Smooth muscle cell (in vitro differentiated cells): ENCODE data around the gene VIM. TPM values are rescaled to one million over a fixed set of nuclear protein-coding genes. Genes with fewer than 3 reads are reported as not detected.
A peak's percentile ranks its signal among the peaks of the same experiment; 100 is the strongest.

ENCODE experiments used
- DNase-seq: peaks from one replicate; lab custom pipeline; 2025; ENCODE audit not compliant: unreplicated experiment; lab: John Stamatoyannopoulos, UW
- H2AFZ ChIP-seq: fragments of 200-600 bp; sonication (generic); 2 replicates; pipeline ENCODE4 v1.6.0; 2016; ENCODE audit warnings: antibody characterized with exemption, low read depth, mild to moderate bottlenecking
- H3F3A ChIP-seq: fragments of 200-600 bp; sonication (generic); 2 replicates; pipeline ENCODE4 v1.6.0; 2017; ENCODE audit warnings: antibody characterized with exemption, low read depth
- H3K27ac ChIP-seq: fragments of 200-600 bp; sonication (generic); 2 replicates; pipeline ENCODE4 v1.5.1; 2016; ENCODE audit warnings: low read depth, mild to moderate bottlenecking
- H3K27me3 ChIP-seq: fragments of 200-600 bp; sonication (generic); 2 replicates; pipeline ENCODE4 v1.6.1; 2016; ENCODE audit warnings: low read depth, mild to moderate bottlenecking
- H3K36me3 ChIP-seq: fragments of 200-600 bp; sonication (generic); 2 replicates; pipeline ENCODE4 v1.5.1; 2016; ENCODE audit warnings: low read depth
- H3K4me1 ChIP-seq: fragments of 200-600 bp; sonication (generic); 2 replicates; pipeline ENCODE4 v1.5.1; 2016; ENCODE audit warnings: low read depth
- H3K4me2 ChIP-seq: fragments of 200-600 bp; sonication (generic); 2 replicates; pipeline ENCODE4 v1.6.0; 2016; ENCODE audit warnings: mild to moderate bottlenecking
- H3K4me3 ChIP-seq: fragments of 200-600 bp; sonication (generic); 2 replicates; pipeline ENCODE4 v1.5.1; 2016; ENCODE audit warnings: mild to moderate bottlenecking
- H3K79me2 ChIP-seq: fragments of 200-600 bp; sonication (generic); 2 replicates; pipeline ENCODE4 v1.6.0; 2016; ENCODE audit warnings: low read depth, mild to moderate bottlenecking
- H3K9ac ChIP-seq: fragments of 200-600 bp; sonication (generic); 2 replicates; pipeline ENCODE4 v1.6.0; 2016; ENCODE audit warnings: low read depth
- H3K9me3 ChIP-seq: fragments of 200-600 bp; sonication (generic); replicated peaks from 2 replicates; pipeline ENCODE4 v1.5.1; 2016; ENCODE audit warnings: low read depth
- H4K20me1 ChIP-seq: fragments of 200-600 bp; sonication (generic); 2 replicates; pipeline ENCODE4 v1.6.0; 2016; ENCODE audit warnings: low read depth
- WGBS: methylation state at CpG from one replicate; pipeline ENCODE4 v1.1.7; 2016; ENCODE audit warnings: low lambda C conversion rate; 5-methylcytosine and 5-hydroxymethylcytosine counted together
- polyA plus RNA-seq: library from polyadenylated mRNA; unstranded; fragments of >200 nt; fragmentation: Nextera tagmentation; extraction: Ambion mirVana; gene quantifications from 2 replicates; pipeline ENCODE4 v1.2.1, GENCODE V29; 2016
- total RNA-seq: library from RNA; depleted of rRNA; stranded (reverse); fragments of >200 nt; gene quantifications from 2 replicates; pipeline ENCODE4 v1.2.3, GENCODE V29; 2014
- TF ChIP-seq, protein P1 (sequence below): fragments of 200-600 bp; sonication (generic); IDR thresholded peaks from 2 replicates; pipeline ENCODE4 v1.5.1; 2017; ENCODE audit warnings: borderline replicate concordance, mild to moderate bottlenecking, antibody characterized with exemption; ENCODE audit not compliant: insufficient read depth, poor library complexity, severe bottlenecking

VIM gene
- total and polyA plus RNA-seq, 2 experiments from 2014 or later = 3,198 to 6,093 TPM

DNA sequence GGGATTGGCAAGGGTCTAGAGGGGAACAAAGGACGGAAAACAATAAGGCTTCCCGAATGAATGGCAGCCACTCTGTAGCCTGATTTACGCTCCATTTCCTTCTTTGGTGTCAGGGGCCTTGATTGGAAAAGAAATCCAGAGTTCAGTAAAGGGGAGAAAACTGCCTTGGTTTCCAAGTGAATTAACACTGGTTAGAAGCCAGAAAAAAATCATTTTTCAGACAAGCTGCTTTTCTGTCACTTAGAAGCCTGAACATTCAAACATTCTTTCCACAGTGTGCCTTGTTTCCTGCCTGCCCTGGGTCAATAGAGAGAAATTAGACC, 26.3 kb upstream of the VIM start:
- DNase-seq = no peak
- H3K4me2 ChIP-seq = peak overlapping the region; percentile 87

DNA sequence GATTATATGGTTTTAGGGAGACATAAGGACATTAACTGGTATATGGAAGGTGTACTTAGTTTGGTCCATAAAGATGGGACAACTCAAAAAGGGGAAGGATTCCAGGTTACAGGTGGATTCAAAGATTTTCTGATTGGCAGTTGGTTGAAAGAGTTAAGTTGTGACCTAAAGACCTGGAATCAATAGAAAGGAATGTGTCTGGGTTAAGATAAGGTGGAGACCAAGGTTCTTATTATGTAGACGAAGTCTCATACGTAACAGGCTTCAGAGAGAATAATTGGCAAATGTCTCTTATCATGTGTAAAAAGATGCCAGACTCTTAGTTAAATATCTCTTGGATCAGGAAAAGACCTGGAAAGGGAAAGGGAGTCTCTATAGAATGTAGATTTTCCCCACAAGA, 25.5 kb upstream of the VIM start:
- peak overlapping the region; percentile 99 for H3K27ac ChIP-seq
- 73% methylated on average over 2 of the region's 2 CpGs for WGBS
- no peak for DNase-seq
- no peak overlapping the region for H3K4me3 ChIP-seq
- peak overlapping the region; percentile 87 for H3K4me2 ChIP-seq
- H4K20me1 ChIP-seq = no peaks in the 10 kb centered on the region
- H3K27me3 ChIP-seq = no peaks in the 10 kb centered on the region
- H3K79me2 ChIP-seq = peaks cover 4% of the 10 kb centered on the region
- H3F3A ChIP-seq = peaks cover 4% of the 10 kb centered on the region
- H3K36me3 ChIP-seq = no peaks in the 10 kb centered on the region
- peak overlapping the region; percentile 92 for H3K9ac ChIP-seq
- no peak overlapping the region for H2AFZ ChIP-seq
- H3K9me3 ChIP-seq = no peaks in the 10 kb centered on the region
- TF ChIP-seq, protein P1, sequence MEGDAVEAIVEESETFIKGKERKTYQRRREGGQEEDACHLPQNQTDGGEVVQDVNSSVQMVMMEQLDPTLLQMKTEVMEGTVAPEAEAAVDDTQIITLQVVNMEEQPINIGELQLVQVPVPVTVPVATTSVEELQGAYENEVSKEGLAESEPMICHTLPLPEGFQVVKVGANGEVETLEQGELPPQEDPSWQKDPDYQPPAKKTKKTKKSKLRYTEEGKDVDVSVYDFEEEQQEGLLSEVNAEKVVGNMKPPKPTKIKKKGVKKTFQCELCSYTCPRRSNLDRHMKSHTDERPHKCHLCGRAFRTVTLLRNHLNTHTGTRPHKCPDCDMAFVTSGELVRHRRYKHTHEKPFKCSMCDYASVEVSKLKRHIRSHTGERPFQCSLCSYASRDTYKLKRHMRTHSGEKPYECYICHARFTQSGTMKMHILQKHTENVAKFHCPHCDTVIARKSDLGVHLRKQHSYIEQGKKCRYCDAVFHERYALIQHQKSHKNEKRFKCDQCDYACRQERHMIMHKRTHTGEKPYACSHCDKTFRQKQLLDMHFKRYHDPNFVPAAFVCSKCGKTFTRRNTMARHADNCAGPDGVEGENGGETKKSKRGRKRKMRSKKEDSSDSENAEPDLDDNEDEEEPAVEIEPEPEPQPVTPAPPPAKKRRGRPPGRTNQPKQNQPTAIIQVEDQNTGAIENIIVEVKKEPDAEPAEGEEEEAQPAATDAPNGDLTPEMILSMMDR = no peak
- peaks cover 41% of the 10 kb centered on the region for H3K4me1 ChIP-seq

More for the DNA sequence above, 26.3 kb upstream of the VIM start:
- Histone ChIP-seq H3K9me3 (no peaks in the 10 kb centered on the region), H3K4me1 (peaks cover 37% of the 10 kb centered on the region), H3K79me2 (peaks cover 4% of the 10 kb centered on the region), H3K9ac (peak overlapping the region; percentile 92), H3F3A (peaks cover 4% of the 10 kb centered on the region), H4K20me1 (no peaks in the 10 kb centered on the region), H3K27me3 (no peaks in the 10 kb centered on the region), H3K4me3 (peak overlapping the region; percentile 55), H2AFZ (peak overlapping the region; percentile 81), H3K36me3 (no peaks in the 10 kb centered on the region), H3K27ac (peak overlapping the region; percentile 99)
- WGBS = 13% methylated on average over 3 of the region's 3 CpGs
- TF ChIP-seq, protein P1 = no peak

DNA sequence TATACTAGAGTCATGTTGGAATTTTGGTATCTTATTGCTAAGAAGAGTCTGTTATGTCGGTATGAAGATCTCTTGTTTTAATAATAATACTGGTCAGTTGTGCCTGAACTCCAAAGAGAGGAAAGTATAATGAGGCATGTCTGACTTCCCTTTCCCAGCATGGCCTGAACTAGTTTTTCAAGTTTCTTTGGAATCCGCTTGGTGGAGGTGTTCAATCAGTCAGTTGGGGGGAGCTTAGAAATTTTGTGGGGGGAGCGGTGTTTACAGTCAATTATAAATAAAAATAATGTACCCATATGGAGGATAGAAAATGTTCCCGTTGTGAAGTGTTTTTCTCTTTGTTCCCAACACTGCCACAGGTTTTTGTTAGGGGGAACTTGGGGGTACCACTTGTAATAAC, 25.0 kb upstream of the VIM start:
- Histone ChIP-seq H3K4me1 (peaks cover 41% of the 10 kb centered on the region), H3K4me2 (no peak overlapping the region), H3K27me3 (no peaks in the 10 kb centered on the region), H2AFZ (no peak overlapping the region), H3K79me2 (peaks cover 4% of the 10 kb centered on the region), H3K27ac (peak overlapping the region; percentile 99), H4K20me1 (no peaks in the 10 kb centered on the region), H3K9me3 (no peaks in the 10 kb centered on the region), H3K9ac (peak overlapping the region; percentile 20), H3F3A (peaks cover 4% of the 10 kb centered on the region), H3K36me3 (no peaks in the 10 kb centered on the region), H3K4me3 (no peak overlapping the region)
- DNase-seq = no peak
- WGBS = 93% methylated on average over 4 of the region's 4 CpGs
- TF ChIP-seq, protein P1 = no peak

DNA sequence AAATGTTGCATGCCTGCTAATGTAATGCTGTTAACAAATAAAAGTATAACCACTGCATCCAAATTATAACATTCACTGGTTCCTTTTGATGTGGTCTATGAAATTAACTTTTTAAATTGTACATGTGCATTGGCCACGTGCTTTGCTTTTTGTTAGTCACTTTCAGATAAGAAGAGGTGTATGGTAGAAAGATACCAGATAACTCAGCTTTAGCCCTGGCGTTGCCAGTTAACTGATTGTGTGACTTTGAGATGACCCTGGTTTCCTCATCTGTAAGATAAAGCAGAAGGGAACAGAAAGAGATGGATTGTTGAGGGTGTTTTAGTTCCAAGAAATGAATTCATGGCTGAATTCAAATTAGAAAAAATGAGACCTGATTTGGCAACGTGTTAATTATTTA, 24.6 kb upstream of the VIM start:
- no peak overlapping the region for H3K4me2 ChIP-seq
- 6% methylated on average over 3 of the region's 3 CpGs for WGBS
- TF ChIP-seq, protein P1 = no peak

More for the DNA sequence above, 24.6 kb upstream of the VIM start:
- peaks cover 5% of the 10 kb centered on the region for H3K79me2 ChIP-seq
- peaks cover 41% of the 10 kb centered on the region for H3K4me1 ChIP-seq
- H3F3A ChIP-seq = peaks cover 4% of the 10 kb centered on the region
- H3K27me3 ChIP-seq = no peaks in the 10 kb centered on the region
- H3K9me3 ChIP-seq = no peaks in the 10 kb centered on the region
- H3K4me3 ChIP-seq = no peak overlapping the region
- no peak for DNase-seq
- H4K20me1 ChIP-seq = no peaks in the 10 kb centered on the region
- H3K9ac ChIP-seq = no peak overlapping the region
- H3K36me3 ChIP-seq = no peaks in the 10 kb centered on the region
- H2AFZ ChIP-seq = no peak overlapping the region
- peak overlapping the region; percentile 99 for H3K27ac ChIP-seq
